ENCODE measurements around the gene KLHL29. TPM values are rescaled to one million over a fixed set of nuclear protein-coding genes. Genes with fewer than 3 reads are reported as not detected.

KLHL29 gene
- total and polyA plus RNA-seq, 8 donors: 1.8 to 10.5 (median 2.8) TPM

DNA sequence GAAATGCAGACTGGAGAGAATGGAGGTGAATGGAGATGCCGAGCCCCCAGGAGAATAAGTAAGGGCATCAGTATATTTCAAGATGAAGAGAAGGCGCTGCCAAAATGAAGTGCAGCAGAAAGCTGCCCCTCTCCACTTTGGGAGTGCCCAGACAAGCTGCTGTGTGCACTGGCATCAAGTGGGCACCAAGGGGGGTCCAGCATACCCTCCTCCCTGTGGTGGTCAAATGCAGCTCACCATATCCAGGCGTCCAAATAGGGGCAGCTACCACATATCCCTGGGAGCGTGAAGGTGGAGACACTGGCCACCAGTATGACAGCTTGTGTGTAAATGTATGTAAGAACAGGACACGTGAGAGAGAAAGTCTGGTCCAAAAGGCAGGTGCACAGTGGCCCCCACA is 236.6 kb downstream of the KLHL29 start:
- ATAC-seq: no peak
- TF ChIP-seq, protein P1, sequence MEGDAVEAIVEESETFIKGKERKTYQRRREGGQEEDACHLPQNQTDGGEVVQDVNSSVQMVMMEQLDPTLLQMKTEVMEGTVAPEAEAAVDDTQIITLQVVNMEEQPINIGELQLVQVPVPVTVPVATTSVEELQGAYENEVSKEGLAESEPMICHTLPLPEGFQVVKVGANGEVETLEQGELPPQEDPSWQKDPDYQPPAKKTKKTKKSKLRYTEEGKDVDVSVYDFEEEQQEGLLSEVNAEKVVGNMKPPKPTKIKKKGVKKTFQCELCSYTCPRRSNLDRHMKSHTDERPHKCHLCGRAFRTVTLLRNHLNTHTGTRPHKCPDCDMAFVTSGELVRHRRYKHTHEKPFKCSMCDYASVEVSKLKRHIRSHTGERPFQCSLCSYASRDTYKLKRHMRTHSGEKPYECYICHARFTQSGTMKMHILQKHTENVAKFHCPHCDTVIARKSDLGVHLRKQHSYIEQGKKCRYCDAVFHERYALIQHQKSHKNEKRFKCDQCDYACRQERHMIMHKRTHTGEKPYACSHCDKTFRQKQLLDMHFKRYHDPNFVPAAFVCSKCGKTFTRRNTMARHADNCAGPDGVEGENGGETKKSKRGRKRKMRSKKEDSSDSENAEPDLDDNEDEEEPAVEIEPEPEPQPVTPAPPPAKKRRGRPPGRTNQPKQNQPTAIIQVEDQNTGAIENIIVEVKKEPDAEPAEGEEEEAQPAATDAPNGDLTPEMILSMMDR (IDR thresholded peaks at IDR 0.05): no peak
- intact Hi-C loops (cut with DNase I): no loop called here

DNA sequence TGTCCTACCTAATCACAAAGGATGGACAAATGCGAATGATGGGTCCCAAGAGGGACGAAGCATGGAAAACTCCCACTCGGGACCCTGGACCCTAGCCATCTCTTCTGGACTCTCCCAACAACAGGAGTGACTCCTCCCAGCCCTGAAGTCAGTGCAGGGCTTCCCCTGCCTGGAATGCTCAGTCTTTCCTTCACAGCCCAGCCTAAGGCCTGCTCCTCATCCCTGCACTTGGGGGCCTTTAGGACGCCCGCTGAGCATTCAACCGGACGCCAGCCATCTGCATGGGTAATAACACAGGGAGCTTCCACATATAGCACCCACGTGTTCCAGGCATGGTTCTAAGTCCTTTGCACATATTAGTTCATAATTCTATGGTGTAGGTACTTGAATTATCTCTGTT is 237.5 kb downstream of the KLHL29 start:
- intact Hi-C loops (cut with DNase I): no loop called here
- Histone ChIP-seq H3K4me3 (no peak overlapping the region), H3K27me3 (no peaks in the 10 kb centered on the region), H3K9me3 (peaks cover 0 to 8% of the 10 kb centered on the region in 2 donors), H3K4me1 (peaks cover 0 to 3% of the 10 kb centered on the region in 2 donors), H3K36me3 (no peaks in the 10 kb centered on the region), H3K27ac (no peak overlapping the region)
- ATAC-seq (no peak), DNase-seq (peak in 1 of 4 donors; percentile 7)
- TF ChIP-seq, protein P1 (IDR thresholded peaks at IDR 0.05): no peak

More for the DNA sequence above, 236.6 kb downstream of the KLHL29 start:
- DNase-seq: peak in 1 of 4 donors; percentile 9
- no peak overlapping the region for H3K27ac ChIP-seq
- no peak overlapping the region for H3K4me3 ChIP-seq
- H3K4me1 ChIP-seq: peaks cover 4 to 8% of the 10 kb centered on the region in 2 donors
- no peaks in the 10 kb centered on the region for H3K27me3 ChIP-seq
- peaks cover 0 to 8% of the 10 kb centered on the region in 2 donors for H3K9me3 ChIP-seq
- H3K36me3 ChIP-seq: no peaks in the 10 kb centered on the region

DNA sequence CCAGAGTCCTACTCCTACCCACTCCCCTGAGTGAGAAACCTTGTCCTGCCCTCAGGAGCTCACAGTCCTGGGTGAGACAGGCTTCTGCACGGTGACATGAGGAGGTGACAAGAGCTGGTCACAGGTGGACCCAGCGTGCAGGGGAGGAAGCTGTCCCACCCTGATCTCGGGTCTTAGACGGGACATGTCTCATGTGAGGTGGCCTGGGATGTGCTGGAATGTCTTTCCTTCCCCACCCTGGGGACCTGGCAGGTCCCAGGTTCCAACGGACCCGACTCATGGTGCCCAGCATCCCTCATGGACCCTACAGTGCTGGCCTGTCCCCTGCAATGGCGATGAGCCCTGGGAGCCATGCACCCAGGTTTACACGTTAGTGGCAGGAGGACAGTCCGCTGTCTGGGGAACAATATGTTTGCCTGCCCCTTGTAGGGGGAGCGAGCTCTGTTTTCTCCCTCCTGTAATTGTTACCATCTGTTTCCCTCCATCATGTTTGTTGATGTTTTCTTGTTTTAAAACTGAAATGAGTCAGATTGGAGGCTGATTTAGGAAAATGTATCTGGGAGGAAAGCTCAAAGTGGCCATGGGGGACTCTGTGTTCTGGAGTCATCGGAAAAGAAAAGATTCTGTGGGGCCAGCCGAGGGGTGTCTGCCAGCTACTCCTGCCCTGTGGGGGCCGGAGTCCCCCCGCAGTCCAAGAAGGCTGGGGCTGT is 238.1 kb downstream of the KLHL29 start:
- H3K9me3 ChIP-seq: peaks cover 0 to 8% of the 10 kb centered on the region in 2 donors
- ATAC-seq (no peak), DNase-seq (peak in 1 of 4 donors; percentile 13)
- H3K36me3 ChIP-seq: no peaks in the 10 kb centered on the region
- TF ChIP-seq, protein P1 (IDR thresholded peaks at IDR 0.05): no peak
- H3K27ac ChIP-seq: no peak overlapping the region
- no peak overlapping the region for H3K4me3 ChIP-seq
- intact Hi-C loops (cut with DNase I): no loop called here
- no peaks in the 10 kb centered on the region for H3K4me1 ChIP-seq
- H3K27me3 ChIP-seq: no peaks in the 10 kb centered on the region

DNA sequence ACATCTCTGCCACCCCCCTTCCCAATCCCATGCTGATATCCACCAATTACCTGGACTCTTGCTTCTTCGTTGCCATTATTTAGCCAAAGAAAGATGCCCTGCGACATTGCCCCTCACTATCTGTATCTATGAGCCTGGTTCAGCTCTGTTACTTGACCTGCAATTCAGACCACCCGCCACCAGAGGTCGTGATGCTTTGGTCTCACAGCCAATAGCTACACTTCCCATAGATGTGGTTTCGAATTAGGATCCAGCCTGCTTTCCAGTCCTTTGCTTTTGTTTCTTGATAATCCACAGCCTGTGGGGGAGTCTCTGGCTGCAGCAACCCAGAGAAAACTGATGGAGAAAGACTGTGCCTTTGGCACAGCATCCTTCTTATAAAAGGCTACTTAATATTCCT is 239.4 kb downstream of the KLHL29 start:
- no peak for DNase-seq
- no peak overlapping the region for H3K27ac ChIP-seq
- H3K27me3 ChIP-seq: no peaks in the 10 kb centered on the region
- intact Hi-C loops (cut with DNase I): no loop called here
- H3K4me3 ChIP-seq: no peak overlapping the region
- no peaks in the 10 kb centered on the region for H3K4me1 ChIP-seq
- H3K36me3 ChIP-seq: no peaks in the 10 kb centered on the region
- H3K9me3 ChIP-seq: peaks cover 0 to 8% of the 10 kb centered on the region in 2 donors
- TF ChIP-seq, protein P1 (IDR thresholded peaks at IDR 0.05): peak in 1 of 2 donors; percentile 27
- ATAC-seq: no peak

DNA sequence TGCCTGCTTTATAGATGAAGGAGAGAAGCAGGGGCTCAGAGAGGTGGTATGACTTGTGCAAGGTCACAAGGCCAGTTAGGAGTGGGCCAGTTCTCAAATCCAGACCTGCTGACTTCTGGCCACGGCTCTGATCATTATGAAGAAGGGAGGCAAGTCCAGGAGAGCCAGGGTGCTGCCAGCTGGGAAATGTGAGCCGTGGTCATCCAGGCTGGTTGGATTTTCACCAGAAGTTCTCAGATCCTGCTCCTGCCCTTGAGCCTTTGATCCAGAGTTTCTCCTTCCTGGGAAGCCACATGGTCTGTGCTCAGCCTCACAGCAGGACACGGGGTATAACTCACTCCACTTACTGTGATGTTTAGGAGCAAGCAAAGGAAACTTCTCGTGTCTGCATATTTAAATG is 239.9 kb downstream of the KLHL29 start:
- Histone ChIP-seq H3K4me3 (no peak overlapping the region), H3K27me3 (no peaks in the 10 kb centered on the region), H3K9me3 (peaks cover 0 to 8% of the 10 kb centered on the region in 2 donors), H3K36me3 (no peaks in the 10 kb centered on the region), H3K27ac (no peak overlapping the region), H3K4me1 (no peaks in the 10 kb centered on the region)
- ATAC-seq (no peak), DNase-seq (no peak)
- TF ChIP-seq, protein P1 (IDR thresholded peaks at IDR 0.05): no peak
- intact Hi-C loops (cut with DNase I): no loop called here
